GM18520 (cell line): ENCODE results near the gene ST6GALNAC3.
"Not testable (repeated sequence)": the region's sequence is repeated elsewhere in the genome, so short reads cannot be mapped to it uniquely, and the experiment has no call there.

Experiments used
- ATAC-seq: cut with Tn5 transposase; IDR thresholded peaks from one replicate; pipeline ENCODE4 v1.9.1; 2021; ENCODE audit not compliant: unreplicated experiment

Gene ST6GALNAC3

DNA sequence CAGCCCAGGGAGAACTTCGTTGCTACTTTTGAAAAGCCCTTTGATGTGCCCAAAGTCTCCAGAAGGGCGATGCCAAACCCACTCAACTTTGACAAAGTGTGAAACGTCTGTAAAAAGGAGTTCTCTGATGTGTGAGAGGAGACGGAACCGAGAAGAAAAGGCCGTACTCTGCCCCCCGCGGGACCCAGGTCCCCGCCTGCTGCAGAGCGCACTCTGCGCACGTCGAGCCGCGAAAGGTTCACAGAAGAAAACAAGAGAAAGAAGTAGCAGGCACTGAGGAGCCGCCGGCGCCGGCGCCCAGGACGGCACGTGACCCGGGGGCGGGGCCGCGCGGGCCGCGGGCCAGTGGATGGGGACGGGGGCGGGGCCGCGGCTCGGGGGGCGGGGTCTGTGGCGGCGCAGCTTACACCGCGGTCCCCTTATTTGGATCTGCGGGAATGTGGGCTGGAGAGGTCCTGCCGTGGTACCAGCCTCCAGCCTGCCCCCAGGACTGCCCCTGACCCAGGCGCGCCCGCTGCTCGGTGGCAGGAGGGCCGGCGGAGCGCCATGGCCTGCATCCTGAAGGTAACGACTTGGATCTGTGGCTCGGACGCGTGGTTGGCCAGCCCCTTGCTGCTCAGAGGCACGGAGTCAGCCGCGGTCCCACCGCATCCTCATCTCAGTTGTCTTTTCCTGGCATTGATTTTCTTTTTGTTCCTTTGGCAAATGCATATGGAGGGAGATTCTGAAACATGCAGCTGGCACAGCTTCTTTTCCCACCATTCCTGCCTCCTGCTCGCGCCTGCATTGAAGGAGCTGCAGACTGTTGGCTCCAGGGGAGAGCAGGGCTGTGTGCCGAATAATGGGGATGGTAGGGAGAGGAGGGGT is at the start of gene ST6GALNAC3:
Gene ST6GALNAC3 (plus strand): TSS at position 426 of the 867 bp plus-strand sequence.
- peak; percentile 60 for ATAC-seq

GRCh38 chr1:76027341-76027740 is 47.2 kb upstream of the ST6GALNAC3 start:
- ATAC-seq: no peak

GRCh38 chr1:76029331-76029730 is 45.2 kb upstream of the ST6GALNAC3 start:
- ATAC-seq: no peak

DNA sequence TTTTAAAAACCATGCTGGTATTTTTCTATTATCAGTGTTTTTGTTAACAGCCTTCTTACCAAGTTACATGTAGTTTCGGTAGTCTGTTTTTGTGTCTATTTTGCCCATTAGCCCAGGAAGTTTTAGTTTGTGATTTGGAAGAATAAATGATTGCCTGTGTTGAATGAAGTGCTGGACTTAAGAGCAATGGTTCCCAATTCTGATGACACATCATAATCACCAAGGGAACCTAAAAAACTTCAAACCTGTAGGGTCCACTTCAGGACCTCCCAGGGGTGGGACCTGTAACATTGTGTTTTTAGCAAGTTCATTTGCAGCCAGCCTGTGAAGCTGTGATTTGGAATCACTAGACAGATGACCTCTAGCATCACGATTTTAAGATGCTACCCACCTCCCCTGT is 43.0 kb upstream of the ST6GALNAC3 start:
- no peak for ATAC-seq

GRCh38 chr1:76033800-76034475 is 40.6 kb upstream of the ST6GALNAC3 start:
- ATAC-seq: no peak

- no peak for ATAC-seq
Measured at GRCh38 chr1:76035053-76035452, 39.5 kb upstream of the ST6GALNAC3 start.

GRCh38 chr1:76037324-76037723 is 37.2 kb upstream of the ST6GALNAC3 start:
- ATAC-seq: no peak

DNA sequence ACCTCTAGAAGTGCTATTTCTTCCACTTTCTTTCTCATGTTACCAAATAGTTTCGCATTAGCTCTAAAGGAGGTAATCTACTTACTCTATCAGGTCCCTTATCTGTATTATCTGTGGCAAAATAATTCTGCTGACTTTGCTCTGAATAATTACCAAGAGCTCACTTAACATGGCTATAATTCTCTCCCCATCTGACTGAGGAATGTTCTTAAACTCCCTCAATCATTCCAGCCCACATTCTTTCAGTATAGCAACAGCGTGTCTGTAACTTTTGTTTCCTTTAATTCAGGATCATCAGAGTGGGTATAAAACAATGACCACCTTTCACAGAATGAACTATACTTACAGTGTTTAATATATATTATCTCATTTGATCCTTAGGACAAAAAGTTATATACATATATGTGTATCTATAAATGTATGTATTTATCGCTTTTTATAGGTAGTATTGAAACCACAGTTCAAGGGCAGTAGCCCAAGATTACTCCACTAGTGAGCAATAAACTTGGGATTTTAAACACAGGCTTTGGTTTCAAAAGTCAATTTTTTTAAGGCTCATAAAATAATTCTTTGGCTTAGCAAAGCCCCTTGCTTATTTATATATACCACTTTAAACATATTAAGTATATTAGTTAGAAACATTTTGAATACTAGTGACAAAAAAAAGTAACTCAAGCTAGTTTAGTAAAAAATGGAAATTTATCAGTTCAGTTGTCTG is 36.1 kb upstream of the ST6GALNAC3 start:
- no peak for ATAC-seq

DNA sequence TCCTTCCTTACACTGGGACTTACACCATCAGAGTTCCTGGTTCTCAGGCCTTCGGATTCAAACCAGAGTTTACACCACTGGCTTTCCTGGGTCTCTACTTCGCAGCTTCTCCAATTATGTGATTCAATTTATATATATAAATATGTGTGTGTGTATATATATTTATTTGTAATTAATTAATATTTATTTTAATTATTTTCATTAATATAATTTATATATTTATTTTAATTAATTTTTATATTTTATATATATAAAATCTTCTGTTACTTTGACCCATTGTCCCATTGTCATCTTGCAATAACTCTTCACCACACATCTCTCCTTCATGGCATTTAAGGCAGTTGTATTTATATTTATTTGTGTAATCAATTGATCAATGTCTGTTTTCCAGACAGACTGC is 28.4 kb upstream of the ST6GALNAC3 start:
- ATAC-seq: no peak

- no peak for ATAC-seq
Measured at GRCh38 chr1:76048219-76048618, 26.3 kb upstream of the ST6GALNAC3 start.

GRCh38 chr1:76048926-76049325 is 25.6 kb upstream of the ST6GALNAC3 start:
- no peak for ATAC-seq

DNA sequence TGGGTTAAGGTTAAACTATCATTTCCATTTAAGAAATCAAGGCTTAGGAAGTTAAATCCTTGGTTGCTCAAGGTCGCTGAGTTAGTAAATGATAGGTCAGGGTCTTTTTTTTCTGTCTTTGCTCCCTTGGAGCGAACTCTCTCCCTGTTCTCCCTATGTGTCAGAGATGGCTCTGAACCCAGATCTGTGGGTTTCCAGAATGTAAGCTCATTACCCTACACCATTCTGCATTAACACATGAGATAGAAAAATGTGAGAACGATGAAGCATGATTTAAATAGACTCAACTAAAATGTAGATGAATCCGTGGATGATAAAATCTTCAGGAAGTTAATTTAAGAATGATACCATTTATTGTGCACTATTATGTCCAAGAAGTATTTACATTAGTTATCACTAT is 25.0 kb upstream of the ST6GALNAC3 start:
- no peak for ATAC-seq

GRCh38 chr1:76050073-76050472 is 24.5 kb upstream of the ST6GALNAC3 start:
- ATAC-seq: not testable (repeated sequence)

DNA sequence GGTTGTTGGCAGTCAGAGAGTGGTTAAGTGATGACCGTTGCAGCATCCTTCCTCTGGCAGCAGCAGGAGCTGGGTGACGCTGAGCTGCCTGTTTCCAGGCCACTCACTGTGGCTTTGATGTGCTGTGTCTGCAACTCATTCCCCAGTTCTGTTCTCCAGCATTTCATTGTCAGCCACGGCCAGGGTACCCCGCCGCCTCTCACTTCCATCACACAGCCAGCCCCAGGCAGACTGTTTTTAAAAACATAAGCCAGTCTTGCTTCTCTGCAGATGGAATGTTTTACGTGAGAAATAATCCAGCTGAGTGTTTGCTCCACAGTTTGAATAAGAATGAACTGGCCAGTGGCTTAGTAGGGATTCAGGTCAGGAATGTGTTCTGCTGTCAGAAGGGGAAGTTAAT is 21.5 kb upstream of the ST6GALNAC3 start:
- no peak for ATAC-seq

DNA sequence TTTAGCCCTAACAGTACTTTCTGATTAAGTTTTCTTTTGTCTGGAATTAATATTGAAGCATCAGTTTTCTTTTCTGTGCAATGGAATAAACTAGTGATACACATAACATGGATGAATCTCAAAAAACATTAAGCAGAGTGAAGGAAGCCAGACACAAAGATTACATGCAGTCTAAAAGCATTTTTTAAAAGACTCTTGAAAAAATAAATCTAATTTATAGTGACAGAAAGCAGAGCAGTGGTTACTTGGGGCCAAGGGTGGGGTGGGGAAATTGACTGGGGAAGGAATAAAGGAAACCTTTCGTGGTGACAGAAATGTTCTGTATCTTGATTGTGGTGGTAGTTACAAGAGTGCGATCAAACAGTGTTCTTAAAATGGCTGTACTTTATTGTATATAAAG is 20.2 kb upstream of the ST6GALNAC3 start:
- ATAC-seq: no peak

DNA sequence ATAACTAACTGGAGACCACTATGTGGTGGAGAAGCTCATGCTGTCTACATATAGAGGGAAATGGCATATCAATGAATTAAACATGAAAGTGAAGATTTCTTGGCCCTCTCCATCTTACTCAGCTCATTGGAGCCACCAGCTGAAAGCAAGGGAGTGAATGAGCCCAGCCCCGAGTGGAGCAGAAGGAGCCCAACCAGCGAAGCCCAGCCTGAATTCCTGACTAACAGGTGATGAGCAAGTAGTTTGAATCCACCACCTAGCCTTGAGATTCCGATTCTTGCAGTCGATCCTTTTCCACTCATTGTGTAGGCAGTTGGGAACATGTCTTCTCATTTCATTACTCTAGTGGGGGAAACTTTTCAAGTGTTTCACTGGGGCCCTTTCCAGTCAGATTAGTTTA is 18.6 kb upstream of the ST6GALNAC3 start:
- ATAC-seq: no peak

GRCh38 chr1:76059451-76059850 is 15.1 kb upstream of the ST6GALNAC3 start:
- ATAC-seq: no peak

GRCh38 chr1:76065270-76065669 is 9.3 kb upstream of the ST6GALNAC3 start:
- no peak for ATAC-seq

GRCh38 chr1:76066394-76066793 is 8.2 kb upstream of the ST6GALNAC3 start:
- ATAC-seq: no peak

GRCh38 chr1:76068542-76068941 is 6.0 kb upstream of the ST6GALNAC3 start:
- no peak for ATAC-seq

GRCh38 chr1:76068953-76069561 is 5.5 kb upstream of the ST6GALNAC3 start:
- ATAC-seq: no peak
